Fibroblast of skin of left biceps (primary cell): Measurements from ENCODE around the gene SSNA1.

ENCODE experiments used
- DNase-seq, 2 experiments: peaks; one replicate each; pipeline ENCODE4 v3.0.0-alpha.2; 2013; ENCODE audit warnings: low read depth in 2 of 2

SSNA1 gene

GRCh38 chr9:137167747-137168572 is 20.5 kb upstream of the SSNA1 start:
- no peak for DNase-seq

DNA sequence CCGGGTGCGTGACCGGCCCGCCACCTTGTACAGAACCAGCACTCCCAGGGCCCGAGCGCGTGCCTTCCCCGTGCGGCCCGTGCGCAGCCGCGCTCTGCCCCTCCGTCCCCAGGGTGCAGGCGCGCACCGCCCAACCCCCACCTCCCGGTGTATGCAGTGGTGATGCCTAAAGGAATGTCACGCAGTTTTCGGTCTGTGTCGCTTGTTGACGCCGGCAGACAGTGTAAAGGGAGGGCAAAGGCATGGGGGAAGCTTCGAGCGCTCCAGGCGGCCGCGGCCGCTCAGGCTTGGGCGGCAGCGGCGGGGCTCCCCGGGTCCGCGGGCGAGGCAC is 19.9 kb upstream of the SSNA1 start:
- DNase-seq: no peak

GRCh38 chr9:137168904-137169856 is 19.3 kb upstream of the SSNA1 start:
- DNase-seq: no peak

- no peak for DNase-seq
These were observed 18.5 kb upstream of the SSNA1 start, which contains the start of gene LRRC26 for GRCh38 chr9:137169896-137170358. Gene LRRC26 (minus strand): TSS chr9:137170051. CDS start chr9:137169943, 108 bp downstream.

DNA sequence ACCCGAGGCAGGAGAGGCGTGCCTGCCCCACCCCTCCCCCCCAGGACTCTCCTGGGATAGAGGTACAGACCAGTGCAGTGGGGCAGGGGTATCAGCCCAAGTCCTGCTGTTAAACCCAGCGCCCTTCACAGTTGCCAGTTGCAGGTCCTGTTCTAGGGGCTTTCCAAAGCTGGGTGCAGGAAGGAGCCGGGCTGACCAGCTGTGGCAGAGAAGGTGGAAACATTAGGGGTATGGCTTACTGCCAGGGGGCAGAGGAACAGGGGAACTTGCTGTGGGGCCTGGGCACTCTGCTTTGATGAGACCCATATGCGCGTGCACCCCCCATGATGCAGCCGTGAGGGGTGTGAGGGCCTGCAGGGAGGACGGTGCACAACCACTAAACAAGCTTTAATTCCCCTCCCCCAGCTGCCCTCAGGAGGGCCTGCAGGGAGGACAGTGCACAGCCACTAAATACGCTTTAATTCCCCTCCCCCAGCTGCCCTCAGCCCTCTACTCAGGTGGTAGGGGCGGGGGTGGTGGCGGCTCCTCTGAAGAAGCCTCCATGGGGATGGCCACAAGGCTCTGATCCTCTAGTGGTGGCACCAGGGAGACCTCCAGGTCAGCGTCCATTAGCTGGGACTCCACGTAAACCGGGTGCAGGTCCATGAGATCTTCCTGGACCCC is 17.9 kb upstream of the SSNA1 start:
- no peak for DNase-seq

DNA sequence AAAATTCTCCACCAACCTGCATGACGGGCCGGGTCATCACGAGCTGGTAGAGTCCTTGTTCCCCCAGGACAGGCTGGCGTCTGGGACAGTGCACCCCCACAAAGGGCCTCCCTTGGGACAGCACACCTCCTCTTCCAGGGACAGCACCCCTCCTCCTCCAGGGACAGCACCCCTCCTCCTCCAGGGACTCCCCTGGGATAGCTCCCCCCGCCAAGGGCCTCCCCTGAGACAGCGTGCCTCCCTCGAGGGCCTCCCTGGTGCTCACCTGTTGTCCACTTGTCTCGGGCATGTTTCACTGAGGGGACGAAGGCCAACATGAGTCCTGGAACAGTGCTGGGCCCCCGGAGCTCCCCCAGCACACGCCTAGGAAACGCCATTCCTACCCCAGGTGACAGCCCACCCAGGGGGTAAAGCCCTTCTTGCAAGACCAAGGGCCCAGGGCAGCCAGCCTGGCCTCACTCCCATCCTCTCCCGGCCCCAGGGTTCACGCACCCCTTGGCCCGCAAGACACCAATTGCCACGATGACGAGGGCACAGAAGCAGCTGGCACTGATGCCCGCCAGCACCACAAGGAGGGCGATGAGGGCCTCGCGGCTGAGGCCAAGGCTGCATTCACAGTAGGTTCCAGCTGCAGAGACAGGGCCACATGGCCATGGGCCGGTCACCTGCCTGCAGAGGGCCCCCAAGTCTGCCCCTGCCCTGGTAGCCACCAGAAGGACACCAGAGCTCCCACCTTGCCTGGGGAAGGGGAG is 17.2 kb upstream of the SSNA1 start:
- no peak for DNase-seq

GRCh38 chr9:137172901-137173795 is 15.3 kb upstream of the SSNA1 start:
- no peak for DNase-seq

DNA sequence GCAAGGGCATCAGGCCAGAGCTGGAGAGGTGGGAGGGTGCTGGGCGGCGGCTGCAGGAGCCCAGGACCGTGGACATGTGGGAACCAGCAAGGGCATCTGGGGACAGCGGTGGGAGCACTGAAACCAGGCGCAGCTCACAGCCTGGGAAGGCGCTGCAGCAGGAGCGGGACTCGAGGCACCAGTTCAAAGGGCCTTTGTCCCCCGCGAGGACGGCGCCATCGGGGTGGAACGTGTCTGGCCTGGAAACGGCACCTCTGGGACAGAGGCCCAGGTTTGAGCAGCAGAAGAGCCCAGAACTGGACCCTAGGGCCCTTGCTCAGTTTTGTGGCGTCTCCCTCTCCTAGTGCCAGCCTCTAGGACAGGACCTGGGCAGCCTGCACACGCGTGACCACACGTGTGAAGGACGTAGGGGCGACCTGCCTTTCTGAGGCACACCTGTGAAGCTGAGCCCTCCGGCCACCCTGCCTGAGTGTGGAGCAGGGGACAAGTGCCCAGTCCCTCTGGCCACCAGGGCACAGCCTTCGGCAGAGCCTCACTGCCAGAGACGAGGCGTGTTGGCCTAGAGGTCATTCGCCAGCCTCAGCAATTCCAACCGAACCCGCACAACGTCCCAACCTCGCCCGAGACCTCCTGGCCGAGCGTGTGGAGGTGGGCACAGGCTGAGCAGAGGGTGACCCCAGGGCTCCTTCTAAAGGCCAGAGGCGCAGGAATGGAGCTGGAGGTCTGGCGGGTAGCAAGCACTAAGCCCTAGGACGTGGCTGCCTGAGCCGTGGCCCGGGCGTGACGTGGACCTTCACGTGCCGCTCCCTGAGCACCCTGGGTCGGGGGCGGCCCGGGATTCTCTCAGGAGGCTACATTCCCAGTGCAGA is 14.4 kb upstream of the SSNA1 start:
- no peak for DNase-seq

DNA sequence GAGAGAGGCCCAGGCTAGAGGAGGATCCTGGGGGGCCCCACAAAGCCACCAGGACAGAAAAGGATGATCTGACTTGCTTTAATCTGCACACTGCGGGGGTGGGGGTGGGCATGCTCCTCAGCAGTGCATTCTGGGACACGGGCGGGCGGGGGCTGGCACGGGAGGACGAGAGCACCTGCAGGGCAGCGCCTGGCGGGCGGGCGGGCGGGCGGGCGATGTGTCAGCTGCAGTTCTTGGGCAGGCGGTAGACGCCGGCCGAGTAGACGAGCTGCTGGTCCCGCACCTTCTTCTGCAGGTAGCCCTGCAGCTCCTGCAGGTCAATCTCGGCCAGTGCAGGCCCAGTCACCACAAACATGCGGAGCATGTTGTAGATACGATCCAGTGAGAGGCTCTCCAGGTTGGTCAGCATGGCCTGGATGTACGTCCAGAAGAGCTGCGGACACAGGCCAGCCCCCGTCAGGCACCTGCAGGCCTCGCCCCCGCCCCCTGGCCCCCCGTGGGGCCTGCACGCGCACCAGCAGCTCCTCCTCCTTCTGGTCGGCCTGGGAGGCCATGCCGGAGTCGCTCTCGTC is 13.7 kb upstream of the SSNA1 start:
- DNase-seq: no peak

DNA sequence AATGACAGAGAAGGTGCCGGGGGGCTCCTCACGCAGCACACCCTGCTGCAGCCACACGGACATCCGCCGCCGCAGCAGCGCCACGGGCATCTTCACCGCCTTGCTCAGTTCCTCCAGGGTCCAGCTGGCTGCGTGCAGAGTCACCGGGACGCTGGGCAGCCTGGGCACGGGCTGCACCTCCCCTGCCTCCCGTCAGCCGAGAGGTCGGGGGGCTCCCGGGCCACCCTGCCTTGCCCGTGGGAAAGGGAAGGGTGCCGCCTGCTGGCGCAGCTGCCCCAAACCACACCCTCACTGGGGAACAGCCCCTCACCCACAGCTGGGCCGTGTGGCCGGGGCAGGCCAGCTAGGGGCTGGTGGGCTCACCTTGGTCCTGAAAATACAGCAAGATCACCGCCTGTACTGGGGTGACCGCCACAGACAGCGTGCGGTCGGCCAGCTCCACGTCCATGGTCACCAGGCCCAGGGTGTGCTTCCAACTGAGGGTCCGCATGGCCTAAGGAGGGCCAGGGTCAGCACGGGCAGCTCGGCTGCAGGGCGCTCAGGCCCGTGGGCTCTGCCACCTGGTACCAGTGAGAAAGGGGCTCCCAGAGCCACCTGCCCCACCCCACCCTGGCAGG is 13.0 kb upstream of the SSNA1 start:
- DNase-seq: no peak

DNA sequence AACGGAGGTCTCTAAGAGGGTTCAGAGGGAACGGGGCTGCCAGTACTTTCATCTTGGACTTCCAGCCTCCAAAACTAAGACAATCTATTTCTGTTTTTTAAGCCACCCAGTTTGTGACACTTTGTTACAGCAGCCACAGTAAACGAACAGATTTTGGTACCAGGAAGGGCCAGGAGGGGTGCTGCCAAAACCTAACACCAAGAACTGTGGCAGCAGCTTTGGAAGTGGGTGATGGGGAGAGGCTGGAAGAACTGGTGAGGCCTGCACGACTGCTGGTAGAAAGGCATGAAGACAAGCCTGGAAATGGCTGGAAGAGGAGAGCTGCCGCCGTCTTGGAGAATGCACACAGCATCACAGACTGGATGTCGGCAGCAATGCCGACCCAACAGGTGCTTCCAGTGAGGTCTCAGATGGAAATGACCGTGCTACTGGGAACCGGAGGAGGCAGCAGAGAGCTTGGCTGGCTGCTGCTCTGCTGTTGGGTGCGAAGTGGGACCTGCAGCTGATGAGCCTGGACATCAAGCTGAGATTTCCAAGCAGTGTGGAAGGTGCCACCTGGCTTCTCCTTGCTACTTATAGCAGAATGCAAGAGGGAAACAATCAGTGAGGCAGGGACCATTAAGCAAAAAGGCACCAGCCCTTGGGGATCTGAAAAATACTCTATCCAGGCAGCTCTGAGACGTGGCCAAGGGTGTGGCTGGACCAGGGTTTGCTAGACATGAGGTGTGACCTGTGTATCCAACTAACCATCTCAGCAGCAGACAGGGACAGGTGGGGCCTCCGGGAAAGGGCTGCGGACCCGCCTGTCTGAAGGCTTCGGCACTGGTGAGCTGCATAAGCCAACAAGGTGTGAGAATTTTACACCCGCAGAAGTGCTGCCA is 11.9 kb upstream of the SSNA1 start:
- no peak for DNase-seq

DNA sequence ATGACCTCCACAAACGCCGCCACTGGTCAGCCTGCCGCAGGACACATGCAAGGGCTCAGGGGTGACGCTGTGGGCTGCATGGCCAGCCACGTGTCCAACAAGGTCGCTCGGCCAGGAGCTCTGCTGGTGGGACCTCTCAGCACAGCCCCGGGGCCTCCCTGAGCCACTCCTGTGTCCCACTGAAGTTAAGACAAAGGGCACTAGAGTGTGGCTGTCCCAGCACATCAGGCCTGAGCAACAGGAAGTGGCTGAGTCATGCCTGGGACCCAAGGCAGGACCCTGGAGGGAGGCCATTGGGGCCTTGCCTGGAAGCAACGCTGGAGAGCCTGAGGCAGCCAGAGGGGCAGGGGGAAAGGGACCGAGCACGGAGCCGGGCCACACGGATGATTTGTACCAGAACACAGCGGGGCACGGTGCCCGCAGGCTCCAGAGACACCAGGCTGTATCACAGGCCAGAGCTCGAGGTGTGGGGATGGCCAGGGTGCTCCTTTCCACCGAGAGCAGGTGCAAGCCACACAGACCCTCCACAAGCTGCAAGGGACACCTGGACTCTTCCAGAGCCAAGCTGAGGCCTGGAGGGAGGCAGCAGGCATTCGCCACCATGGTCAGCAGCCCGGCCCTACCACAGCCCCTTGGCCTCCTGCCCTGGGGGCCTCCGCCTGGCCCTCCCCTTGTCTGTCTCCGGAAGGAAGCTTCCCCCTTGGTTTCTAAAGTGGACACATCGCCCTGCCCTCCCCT is 10.1 kb upstream of the SSNA1 start:
- DNase-seq: no peak

DNA sequence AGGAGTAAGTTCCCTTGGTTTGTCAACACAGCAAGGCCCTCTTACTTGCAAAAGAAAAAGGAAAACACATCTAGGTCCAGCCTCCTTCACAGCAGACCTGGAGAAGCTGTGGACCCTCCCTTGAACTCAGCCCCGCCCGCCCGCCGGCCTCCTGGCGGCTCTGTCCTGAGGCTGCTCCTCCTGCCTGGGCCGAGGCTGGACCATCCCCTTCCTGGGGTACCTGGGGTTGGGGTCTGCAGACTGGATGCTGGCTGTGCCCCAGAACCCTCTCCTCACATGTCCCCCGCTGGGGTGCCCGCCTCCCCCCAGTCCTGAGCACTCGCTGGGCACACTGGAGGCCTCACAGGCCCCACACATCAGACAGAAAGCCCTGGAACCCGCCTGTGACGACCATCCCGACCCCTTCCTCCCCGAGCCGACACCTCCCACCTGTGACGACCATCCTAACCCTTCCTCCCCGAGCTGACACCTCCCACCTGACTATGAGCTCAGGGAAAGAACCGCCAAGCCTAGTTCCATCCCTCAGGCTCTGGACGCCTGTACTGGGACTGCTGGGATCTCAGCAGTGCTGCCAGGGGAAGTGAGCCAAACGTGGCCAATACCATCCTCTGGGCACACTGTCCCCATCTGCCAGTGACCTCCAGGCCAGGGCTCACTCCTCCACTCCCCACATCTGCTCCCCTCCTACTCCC is 9.4 kb upstream of the SSNA1 start:
- DNase-seq: no peak

DNA sequence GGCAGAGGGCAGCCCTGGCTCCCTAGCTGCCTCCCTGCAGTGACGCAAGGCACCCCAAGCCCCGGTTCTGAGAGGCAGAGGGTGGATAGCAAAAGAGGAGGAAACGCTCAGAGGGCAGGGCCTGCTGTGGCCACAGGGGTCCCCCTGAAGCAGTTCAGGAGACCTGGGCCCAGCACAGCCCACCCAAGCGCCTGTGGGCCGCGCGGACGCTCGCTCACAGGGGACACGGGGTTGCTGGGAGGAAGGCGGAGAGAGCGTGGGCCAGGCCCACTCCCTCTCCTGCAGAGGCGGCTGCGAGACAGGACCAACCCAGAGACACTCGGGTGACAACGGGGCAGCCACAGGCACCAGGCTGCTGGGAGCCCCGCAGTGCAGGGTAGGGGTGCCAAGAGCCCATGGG is 8.7 kb upstream of the SSNA1 start:
- DNase-seq: no peak

DNA sequence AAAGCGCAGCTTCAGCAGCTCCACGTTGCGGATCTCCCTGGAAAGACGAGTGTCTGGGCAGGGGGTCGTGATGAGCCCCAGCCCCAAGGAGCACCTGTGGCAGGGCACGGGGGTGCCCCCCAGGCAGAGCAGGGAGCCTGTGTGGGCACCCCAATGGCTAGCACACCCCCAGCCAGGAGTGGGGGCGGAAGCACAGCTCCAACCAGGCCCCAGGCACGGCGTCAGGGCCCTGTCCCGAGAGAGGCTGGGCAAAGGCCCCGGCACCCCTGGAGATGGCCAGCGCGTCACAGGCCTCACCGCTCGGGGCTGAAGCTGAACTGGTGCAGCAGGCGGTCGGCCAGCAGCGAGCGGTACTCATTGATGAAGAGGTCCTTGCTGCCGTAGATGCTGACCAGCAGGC is 8.0 kb upstream of the SSNA1 start:
- no peak for DNase-seq

DNA sequence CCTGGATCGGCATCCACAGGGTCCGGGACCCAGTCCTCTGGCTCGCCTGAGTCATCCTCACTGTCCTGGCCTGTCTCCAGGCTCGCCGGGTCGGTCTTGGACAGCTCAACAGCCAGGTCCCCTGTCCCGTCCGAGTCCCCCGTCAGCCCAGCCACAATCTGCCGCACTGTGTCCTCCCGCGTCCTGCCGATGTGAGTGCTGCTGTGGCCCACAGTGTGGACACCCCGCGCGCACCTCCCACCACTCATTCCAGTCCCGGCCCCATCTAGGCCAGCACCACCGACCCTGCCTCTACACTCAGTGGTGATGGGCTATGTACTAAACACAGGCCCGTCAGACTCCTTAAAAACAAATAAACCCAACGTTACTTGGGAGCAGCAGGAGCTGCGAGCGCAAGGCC is 6.8 kb upstream of the SSNA1 start:
- DNase-seq: no peak
